HCT116 (cell line): ENCODE data around the gene CWF19L1. TPM values are rescaled to one million over a fixed set of nuclear protein-coding genes. Genes with fewer than 3 reads are reported as not detected.
A peak's percentile ranks its signal among the peaks of the same experiment; 100 is the strongest.

ENCODE experiments used
- ATAC-seq: fragments of 200-7000 bp; cut with Tn5 transposase; 2 replicates; pipeline ENCODE4 v1.9.1; 2020; ENCODE audit warnings: mild to moderate bottlenecking, moderate library complexity
- BruUV-seq: library from RNA; stranded (reverse); fragments of 400-500 nt; replicated peaks from 2 replicates; lab custom pipeline; 2021; lab: Mats Ljungman, UMichigan
- CTCF ChIA-PET: fragments of 300-600 bp; sonication (Branson Sonifier 250); formaldehyde crosslinking; loops from one replicate; lab custom pipeline; 2021; ENCODE audit warnings: antibody characterized with exemption; lab: Charles Lee
- POLR2A ChIA-PET: fragments of 300-600, 350-600 bp; sonication (Branson Sonifier 250); formaldehyde crosslinking; loops from one replicate; lab custom pipeline; 2021; ENCODE audit warnings: antibody characterized with exemption; lab: Charles Lee
- RAD21 ChIA-PET, 2 experiments: fragments of 300-600 bp; sonication (Branson Sonifier 250); formaldehyde crosslinking; loops; one replicate each; lab custom pipeline; 2023; ENCODE audit warnings: low total read pairs in 2 of 2; ENCODE audit not compliant: uncharacterized antibody in 2 of 2, unreplicated experiment in 2 of 2, low non-redundant PET in 1 of 2; lab: Charles Lee
- DNase-seq: peaks from one replicate; pipeline ENCODE4 v3.0.0-alpha.2; 2010; ENCODE audit warnings: low read depth, low spot score
- H2AFZ ChIP-seq: fragments of 200-600 bp; shearing (Covaris generic), sonication (generic); 2 replicates; pipeline ENCODE4 v1.6.1; 2017; ENCODE audit warnings: low read depth, mixed run types, mixed read lengths, antibody characterized with exemption, low read length; ENCODE audit not compliant: poor library complexity, severe bottlenecking
- H3K27ac ChIP-seq: 2 replicates; pipeline ENCODE4 v1.5.1; 2012; ENCODE audit warnings: low read depth, low read length
- H3K27me3 ChIP-seq: fragments of 200-600 bp; sonication (generic); 2 replicates; pipeline ENCODE4 v1.6.1; 2016; ENCODE audit warnings: mixed run types, low read length, mixed read lengths; ENCODE audit not compliant: insufficient read depth
- H3K36me3 ChIP-seq, 2 experiments: fragments of 200-500 bp in 1 of 2; fragments of 200-600 bp in 1 of 2; sonication (Bioruptor generic) in 1 of 2; sonication (generic) in 1 of 2; 2 replicates each; pipeline versions ENCODE4 v1.5.1 to v1.6.1; 2014 to 2016; ENCODE audit warnings: low read length in 2 of 2, inconsistent platforms in 1 of 2, mixed read lengths in 1 of 2, mixed run types in 1 of 2; ENCODE audit not compliant: insufficient read depth in 2 of 2, control insufficient read depth in 1 of 2
- H3K4me1 ChIP-seq, 2 experiments: fragments of 200-600 bp in 1 of 2; sonication (generic) in 1 of 2; 2 replicates each; pipeline versions ENCODE4 v1.5.1 to v1.6.1; 2012 to 2017; ENCODE audit warnings: low read length in 2 of 2, inconsistent platforms in 1 of 2, mild to moderate bottlenecking in 1 of 2, mixed read lengths in 1 of 2, mixed run types in 1 of 2, moderate library complexity in 1 of 2; ENCODE audit not compliant: insufficient read depth in 2 of 2, control insufficient read depth in 1 of 2
- H3K4me2 ChIP-seq: fragments of 200-600 bp; sonication (generic); 2 replicates; pipeline ENCODE4 v1.6.1; 2017; ENCODE audit warnings: mixed run types, low read length, mixed read lengths
- H3K4me3 ChIP-seq, 2 experiments: fragments of 200-600 bp in 1 of 2; sonication (generic) in 1 of 2; replicated peaks in 1 of 2; 2 replicates each; pipeline ENCODE4 v1.5.1; 2011 to 2016; ENCODE audit warnings: low read length in 2 of 2, control low read depth in 1 of 2, low read depth in 1 of 2, mild to moderate bottlenecking in 1 of 2, mixed read lengths in 1 of 2, mixed run types in 1 of 2
- H3K79me2 ChIP-seq: fragments of 200-600 bp; sonication (generic); 2 replicates; pipeline ENCODE4 v1.6.1; 2017; ENCODE audit warnings: mild to moderate bottlenecking, mixed run types, low read length, moderate library complexity, mixed read lengths; ENCODE audit not compliant: insufficient read depth
- H3K9ac ChIP-seq: fragments of 200-600 bp; sonication (generic); 2 replicates; pipeline ENCODE4 v1.6.1; 2016; ENCODE audit warnings: low read length, mixed read lengths
- H3K9me2 ChIP-seq: fragments of 200-600 bp; sonication (generic), shearing (Covaris generic); 2 replicates; pipeline ENCODE4 v1.6.1; 2017; ENCODE audit warnings: mixed run types, mild to moderate bottlenecking, moderate library complexity; ENCODE audit not compliant: insufficient read depth
- H3K9me3 ChIP-seq, 2 experiments: fragments of 200-500 bp in 1 of 2; fragments of 200-600 bp in 1 of 2; sonication (Bioruptor generic) in 1 of 2; sonication (generic) in 1 of 2; 2 replicates each; pipeline ENCODE4 v1.6.1; 2014 to 2017; ENCODE audit warnings: low read length in 2 of 2, mixed read lengths in 2 of 2, inconsistent platforms in 1 of 2, low read depth in 1 of 2, mild to moderate bottlenecking in 1 of 2, mixed run types in 1 of 2, moderate library complexity in 1 of 2; ENCODE audit not compliant: control insufficient read depth in 1 of 2, insufficient read depth in 1 of 2
- H4K20me1 ChIP-seq: fragments of 200-600 bp; sonication (generic), shearing (Covaris generic); 2 replicates; pipeline ENCODE4 v1.6.1; 2017; ENCODE audit warnings: mixed run types, mild to moderate bottlenecking, moderate library complexity; ENCODE audit not compliant: insufficient read depth
- EGR1 ChIP-seq: IDR thresholded peaks from 2 replicates; pipeline ENCODE4 v1.6.1; 2012; ENCODE audit warnings: low read depth
- EZH2phosphoT487 ChIP-seq: fragments of 200-600 bp; IDR thresholded peaks from 2 replicates; pipeline ENCODE4 v1.6.1; 2018; ENCODE audit warnings: antibody characterized with exemption, borderline replicate concordance
- FOSL1 ChIP-seq: IDR thresholded peaks from 2 replicates; pipeline ENCODE4 v1.6.1; 2012; ENCODE audit warnings: low read depth
- POLR2AphosphoS5 ChIP-seq: IDR thresholded peaks from 2 replicates; pipeline ENCODE4 v1.6.1; 2011; ENCODE audit warnings: mild to moderate bottlenecking, low read depth, low read length, moderate library complexity
- RAD21 ChIP-seq: IDR thresholded peaks from 2 replicates; pipeline ENCODE4 v1.6.1; 2012; ENCODE audit warnings: low read depth, mild to moderate bottlenecking
- SIN3A ChIP-seq: IDR thresholded peaks from 2 replicates; pipeline ENCODE4 v1.6.1; 2012; ENCODE audit warnings: low read depth
- SP1 ChIP-seq: IDR thresholded peaks from 2 replicates; pipeline ENCODE4 v1.6.1; 2012; ENCODE audit warnings: low read depth
- SRF ChIP-seq: IDR thresholded peaks from 2 replicates; pipeline ENCODE4 v1.6.1; 2012; ENCODE audit warnings: low read depth
- TCF7L2 ChIP-seq: IDR thresholded peaks from 2 replicates; pipeline ENCODE4 v1.7.0; 2011; ENCODE audit warnings: borderline replicate concordance, inconsistent platforms; ENCODE audit not compliant: insufficient read depth, insufficient read length; ENCODE audit errors: extremely low read depth
- ZNF274 ChIP-seq: fragments of 200-500 bp; sonication (Bioruptor generic); IDR thresholded peaks from 2 replicates; pipeline ENCODE4 v1.6.1; 2014; ENCODE audit warnings: mild to moderate bottlenecking, low read depth, low read length, inconsistent platforms
- intact Hi-C: fragments of 100-400 bp; cut with micrococcal nuclease; formaldehyde crosslinking; loops from 2 replicates; pipeline ENCODE4 v1.10.0; 2022
- total RNA-seq: library from RNA; stranded (reverse); gene quantifications from one replicate; pipeline ENCODE4 v1.2.1, GENCODE V29; 2021; ENCODE audit not compliant: unreplicated experiment
- TF ChIP-seq, protein P1 (sequence below): IDR thresholded peaks from 2 replicates; pipeline ENCODE4 v1.6.1; 2012

CWF19L1 gene
- total RNA-seq, 1 experiment from 2014 or later, result 41.7 TPM

DNA sequence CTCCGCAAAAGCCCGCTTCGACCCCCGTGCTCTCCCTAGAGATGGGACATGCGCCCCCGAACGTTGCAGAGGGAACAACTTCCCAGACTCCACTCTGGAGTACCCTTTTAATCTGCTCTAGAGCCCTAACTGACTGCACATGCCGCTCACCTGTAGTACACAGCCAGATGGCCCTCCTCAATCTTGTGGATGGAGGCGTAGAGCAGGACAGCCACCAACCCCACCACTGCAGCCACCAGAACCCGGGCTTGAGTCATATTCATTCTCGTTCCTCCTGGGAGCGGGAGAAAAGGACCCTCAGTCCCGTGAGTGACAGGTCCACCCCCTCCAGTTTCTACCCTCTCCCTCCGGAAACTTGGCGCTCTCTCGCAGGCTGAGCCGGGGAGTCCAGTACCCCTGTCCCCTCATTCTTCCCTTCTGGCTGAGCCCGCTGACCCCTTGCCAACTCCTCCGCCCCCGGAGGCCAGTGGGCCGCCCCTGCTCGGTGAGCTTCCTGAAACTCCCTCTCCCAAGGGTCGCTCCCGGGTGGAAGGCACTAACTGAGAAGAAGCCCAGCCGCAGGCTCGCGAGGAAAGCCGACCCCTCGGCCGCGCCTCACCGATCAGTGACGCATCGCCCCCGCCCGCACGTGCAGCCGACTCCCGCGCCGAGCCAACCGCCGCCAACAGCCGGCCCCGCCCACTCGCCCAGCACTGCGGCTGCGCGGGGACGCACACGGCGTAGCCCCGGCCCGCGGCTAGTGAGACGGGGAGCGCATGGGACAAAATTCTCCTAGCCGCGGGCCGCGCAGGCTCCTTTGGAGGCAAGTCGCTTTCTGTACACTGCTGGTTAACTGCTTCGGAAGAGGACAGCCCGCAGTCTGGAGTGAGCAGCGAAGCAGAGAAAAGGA lies 81.8 kb downstream of the CWF19L1 start, which contains the start of gene ERLIN1 (continued):
- TF ChIP-seq, protein P1, sequence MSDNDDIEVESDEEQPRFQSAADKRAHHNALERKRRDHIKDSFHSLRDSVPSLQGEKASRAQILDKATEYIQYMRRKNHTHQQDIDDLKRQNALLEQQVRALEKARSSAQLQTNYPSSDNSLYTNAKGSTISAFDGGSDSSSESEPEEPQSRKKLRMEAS, result peak; percentile 96
- TF ChIP-seq SRF (no peak), POLR2AphosphoS5 (peak; percentile 95), EZH2phosphoT487 (no peak), TCF7L2 (peak; percentile 74)

DNA sequence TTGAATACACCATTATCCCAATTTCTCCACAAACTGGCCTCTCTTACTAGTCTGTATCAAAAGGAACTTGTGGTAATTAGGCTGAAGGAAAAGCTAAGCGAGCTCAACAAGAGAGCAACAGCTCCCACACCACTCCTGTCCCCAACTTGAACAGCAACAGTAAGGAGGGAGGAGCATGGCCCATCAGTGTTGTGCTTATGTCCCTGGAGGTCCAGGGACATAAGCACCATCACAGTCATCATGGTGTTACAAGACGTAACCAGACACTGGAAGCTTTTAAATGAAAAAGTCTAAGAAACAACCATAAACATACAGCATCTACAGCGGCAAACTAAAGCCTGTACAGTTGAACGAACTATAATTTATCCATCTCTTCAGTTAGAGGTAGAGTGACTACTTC lies 82.6 kb downstream of the CWF19L1 start:
- Histone ChIP-seq H3K9me2 (no peaks in the 10 kb centered on the region), H3K27ac (peak overlapping the region; percentile 84), H3K4me1 (peaks cover 12 to 23% of the 10 kb centered on the region in 2 experiments; a peak in 3 of 4 replicates), H3K4me2 (peak overlapping the region; percentile 82), H3K4me3 (peak overlapping the region; percentile 73 to 82), H4K20me1 (no peaks in the 10 kb centered on the region), H3K36me3 (peaks cover 26 to 40% of the 10 kb centered on the region in 2 experiments), H3K79me2 (peaks cover 93% of the 10 kb centered on the region), H3K27me3 (no peaks in the 10 kb centered on the region), H2AFZ (no peak overlapping the region), H3K9ac (peak overlapping the region; percentile 90), H3K9me3 (no peaks in the 10 kb centered on the region)
- CTCF ChIA-PET, result no interaction called here
- peak; percentile 29 for ATAC-seq
- peak; percentile 12 for DNase-seq
- TF ChIP-seq, protein P1, result 0 out of 2 replicates have a peak, but pooled peaks have one; percentile 17
- TF ChIP-seq SIN3A, result peak; percentile 48; the same call in 1 of the 2 replicates
- TF ChIP-seq RAD21, result 0 out of 2 replicates have a peak, but pooled peaks have one; percentile 8
- no peak for TF ChIP-seq EGR1
- TF ChIP-seq ZNF274, result no peak
- TF ChIP-seq FOSL1, result no peak
- no peak for TF ChIP-seq SP1
- BruUV-seq, result no TSS peak
- RAD21 ChIA-PET, result no interaction called here
- POLR2A ChIA-PET, result no interaction called here
- intact Hi-C loops, result loop anchor here (5.0 to 10.0 kb wide), 2 partner anchors 338 to 450 kb away; partner anchors contain the start of genes COX15 and CUTC
